ENCODE measurements around the gene RIN1.

The RIN1 gene

DNA sequence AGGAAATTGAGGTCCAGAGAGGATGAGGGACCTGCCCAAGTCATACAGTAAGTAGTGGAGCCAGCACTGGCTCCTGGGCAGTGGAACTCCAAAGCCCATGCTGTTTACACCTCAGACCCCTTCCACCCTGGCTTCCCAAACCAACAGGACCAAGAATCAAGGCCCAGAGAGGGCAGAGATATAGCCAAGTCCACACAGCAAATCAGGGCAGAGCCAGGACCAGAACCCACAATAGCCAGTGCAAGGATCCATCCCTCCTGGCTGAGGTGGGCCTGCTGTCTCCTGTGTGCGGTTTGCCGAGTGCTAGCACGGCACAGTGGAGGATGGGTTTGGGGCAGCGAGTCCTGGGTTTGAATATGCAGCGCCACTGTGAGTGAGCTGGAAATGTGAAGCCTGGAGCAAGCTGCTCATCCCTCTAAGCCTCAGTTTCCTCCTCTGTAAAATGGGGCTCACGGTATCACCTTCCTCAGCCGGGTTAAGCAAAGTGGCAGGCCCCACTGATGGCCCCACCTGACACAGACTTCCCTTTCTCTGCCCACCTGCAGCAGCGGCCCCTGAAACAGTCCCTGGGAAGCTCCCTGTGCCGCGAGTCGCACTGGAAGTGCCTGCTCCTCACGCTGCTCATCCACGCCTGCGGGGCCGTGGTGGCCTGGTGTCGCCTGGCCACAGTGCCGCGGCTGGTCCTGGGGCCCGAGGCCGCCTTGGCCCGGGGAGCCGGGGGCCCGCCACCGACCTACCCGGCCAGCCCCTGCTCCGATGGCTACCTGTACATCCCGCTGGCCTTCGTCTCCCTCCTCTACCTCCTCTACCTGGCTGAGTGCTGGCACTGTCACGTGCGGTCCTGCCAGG is 42.2 kb downstream of the RIN1 start:
- DNase-seq: no peak

DNA sequence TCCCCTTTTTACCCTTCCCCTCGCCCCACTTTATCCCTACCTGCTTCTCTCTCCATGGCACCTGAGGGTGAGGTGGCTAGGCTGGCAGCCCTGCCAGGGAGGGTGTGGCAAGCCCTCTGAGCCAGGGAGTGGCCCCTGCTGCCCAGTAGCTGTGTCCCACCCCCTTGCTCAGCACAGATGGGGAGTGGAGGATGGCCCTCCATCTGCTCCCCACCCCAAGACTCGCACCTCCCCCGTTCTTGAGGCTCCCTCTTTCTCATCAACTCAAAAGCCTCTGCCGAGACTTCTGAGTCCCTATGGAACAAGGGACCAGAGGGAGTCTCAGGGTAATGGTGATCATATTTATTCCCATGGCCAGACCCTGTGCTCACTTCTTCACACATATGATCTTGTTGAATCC is 42.9 kb downstream of the RIN1 start:
- DNase-seq: no peak

DNA sequence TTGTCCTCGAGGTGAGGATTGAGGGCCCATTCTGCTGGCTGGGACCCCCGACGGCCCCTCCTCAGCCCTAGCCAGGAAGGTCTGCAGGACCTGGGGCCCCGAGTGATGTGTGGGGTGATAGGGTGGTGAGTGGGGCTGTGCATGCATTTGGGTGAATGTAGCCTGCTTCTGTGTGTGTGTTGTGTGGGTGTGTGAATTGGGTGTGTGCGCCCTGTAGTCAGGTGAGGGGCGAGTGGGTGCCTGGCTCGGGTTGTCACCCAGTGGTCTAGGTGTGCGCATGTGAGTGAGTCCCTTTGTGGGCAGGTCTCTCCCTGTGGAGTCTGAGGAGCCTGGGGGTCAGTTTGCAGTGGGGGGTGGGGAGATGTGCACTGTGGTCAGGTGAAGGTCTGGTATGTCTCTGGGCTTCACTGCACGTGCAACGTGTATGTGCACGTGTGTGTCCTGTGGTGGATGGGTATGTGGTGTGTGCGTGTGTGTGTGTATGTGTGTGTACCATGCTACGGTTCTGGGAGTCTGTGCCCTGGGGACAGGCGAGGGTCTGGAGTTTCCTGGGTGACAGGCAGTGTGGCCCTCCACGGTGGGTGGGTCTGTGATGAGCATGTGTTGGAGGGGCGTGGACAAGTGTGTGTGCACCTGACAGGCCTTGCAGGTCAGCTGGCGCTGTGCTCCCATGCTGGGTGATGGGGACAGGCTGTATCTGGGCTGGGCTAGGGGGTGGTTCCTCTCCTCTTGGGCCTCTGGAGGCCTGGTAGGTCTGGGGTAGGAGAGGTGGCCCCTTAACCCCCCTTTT is 43.5 kb downstream of the RIN1 start:
- DNase-seq: no peak

DNA sequence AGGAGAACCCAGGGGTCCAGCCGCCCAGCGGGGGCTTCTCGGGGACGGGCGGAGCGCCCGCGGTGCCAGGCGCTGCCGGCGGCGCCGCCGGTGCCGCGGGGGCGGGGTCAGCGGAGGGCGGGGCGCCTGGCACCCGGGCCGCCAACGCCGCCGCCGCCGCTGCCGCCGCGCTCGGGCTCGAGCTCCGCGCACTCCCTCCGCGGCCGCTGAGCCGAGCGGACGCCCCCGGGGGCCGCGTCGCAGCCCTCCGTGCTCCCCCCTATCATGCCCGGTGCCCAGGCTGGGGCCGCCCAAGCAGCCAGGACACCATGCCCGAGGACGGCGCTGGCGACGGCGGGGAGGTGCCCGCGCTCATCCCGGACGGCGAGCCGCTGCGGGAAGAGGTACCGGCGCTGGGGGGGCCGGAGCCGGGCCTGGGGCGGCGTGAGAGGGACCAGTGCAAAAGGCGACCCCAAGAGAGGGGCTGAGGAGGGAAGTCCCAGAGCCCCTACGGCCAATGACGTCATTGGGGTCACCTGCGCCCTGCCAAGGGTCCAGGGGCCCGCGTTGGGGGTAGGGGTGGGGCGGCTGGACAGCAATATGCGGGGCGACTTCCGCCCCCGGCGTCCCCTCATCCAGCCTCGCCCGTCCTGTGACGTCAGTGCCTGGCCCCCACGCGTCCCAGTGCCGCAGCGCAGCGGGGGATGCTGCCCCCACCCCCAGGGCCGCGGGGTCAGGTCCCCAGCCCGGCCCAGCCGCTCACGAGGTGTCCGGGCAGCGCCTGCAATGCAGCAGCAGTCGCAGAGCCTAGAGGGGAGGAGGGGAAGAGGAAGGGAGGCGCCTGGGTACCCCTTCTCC is 44.3 kb downstream of the RIN1 start, which contains the start of gene TMEM151A:
TSS of gene TMEM151A (plus strand) at position 189 of the 837 bp plus-strand sequence. CDS start at position 309, 120 bp downstream.
- peak; percentile 26 for DNase-seq

- DNase-seq: no peak
Measured at GRCh38 chr11:66291303-66291705, 44.9 kb downstream of the RIN1 start.

DNA sequence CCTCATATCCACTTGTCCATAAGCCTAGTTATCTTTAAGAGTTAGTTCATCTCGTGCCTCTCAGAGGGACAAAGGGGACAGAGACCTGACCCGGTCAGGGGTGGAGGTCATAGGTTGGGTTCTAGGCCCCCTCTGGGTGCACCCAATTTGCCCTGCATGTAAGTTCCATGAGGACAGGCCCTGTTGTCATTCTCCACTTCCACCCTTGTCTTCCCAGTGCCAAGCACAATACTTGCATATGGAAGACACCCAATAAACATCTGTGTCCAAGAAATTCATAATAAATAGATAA is 46.0 kb downstream of the RIN1 start:
- DNase-seq: no peak

DNA sequence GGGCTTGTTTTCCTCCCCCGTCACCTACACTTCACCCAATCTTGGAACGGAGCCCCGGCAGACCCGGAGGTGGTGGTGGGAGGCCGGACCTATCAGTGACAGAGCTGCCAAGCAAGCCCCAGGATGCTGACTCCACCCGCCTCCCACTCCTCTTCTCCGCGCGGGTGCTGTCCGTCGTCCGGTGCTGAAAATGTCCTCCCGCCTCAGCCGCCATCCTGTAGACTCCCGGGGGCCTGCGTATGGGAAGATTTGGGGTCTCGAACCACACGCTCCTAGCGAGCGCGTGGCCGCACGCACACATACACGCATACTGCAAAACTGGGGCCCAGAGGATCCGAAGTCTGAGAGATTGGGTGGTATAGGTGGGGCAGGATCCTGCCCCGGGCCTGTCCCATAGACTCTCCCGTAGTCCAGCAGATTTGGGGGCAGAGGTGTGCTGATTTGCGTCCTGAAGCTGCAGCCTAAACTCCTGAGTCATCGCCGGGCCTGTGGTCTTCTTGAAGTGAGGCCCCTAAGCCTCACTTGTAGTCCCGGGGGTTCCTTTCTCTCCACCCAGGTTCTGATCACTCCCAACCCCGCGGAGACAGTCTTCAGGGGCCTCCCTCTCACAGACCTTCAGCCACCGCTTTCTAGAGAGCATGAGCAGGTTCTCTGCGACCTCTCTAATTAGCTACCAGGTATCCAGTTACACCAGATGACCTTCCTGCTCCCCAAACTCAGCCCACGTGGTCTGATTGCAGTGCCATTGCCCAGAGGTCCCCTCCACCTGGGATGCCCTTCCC is 46.5 kb downstream of the RIN1 start:
- no peak for DNase-seq

DNA sequence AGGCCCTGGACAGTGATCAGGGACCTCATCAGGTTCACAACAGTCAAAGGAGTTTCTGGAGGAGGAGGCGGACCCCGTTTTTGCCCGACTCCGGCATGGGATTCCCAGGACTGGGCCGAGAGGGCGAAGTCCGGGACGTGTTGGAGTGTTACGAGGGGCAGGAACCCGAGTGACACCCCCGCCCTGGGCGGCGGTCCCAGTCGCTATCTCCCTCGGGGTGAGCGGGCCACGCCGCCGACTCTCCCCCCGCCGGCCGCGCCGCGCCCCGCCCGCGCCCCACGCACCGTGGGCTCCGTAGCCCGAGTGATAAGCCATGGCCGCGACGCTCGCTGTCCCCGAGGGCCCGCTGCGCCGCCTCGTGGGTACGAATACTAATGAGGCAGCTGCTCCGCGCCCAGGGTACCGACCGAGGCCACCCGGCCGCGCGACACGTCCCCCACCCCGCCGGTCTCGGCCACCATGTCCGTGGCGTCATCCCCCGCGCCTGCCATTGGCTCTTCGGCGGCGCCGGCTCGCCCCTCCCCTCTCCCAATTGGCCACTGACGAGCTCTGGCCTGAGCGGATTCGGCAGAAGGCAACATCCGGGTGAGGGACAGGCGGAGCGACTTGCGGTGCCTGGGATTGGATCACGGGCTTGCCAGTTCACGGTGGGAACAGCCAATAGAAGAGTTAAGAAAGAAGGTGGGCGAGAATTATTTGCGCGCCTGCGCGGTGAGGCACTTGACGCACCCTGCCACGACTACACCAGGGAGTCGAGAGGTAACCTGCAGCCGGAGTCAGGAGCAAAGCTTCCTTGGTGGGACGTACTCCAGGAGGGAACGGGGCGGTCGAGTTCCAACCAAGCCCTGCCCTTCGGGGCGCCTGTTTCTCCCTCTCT is 47.3 kb downstream of the RIN1 start, which contains the start of gene YIF1A:
TSS of gene YIF1A (minus strand) at position 473 of the 877 bp plus-strand sequence. CDS start at position 315, 158 bp downstream.
- DNase-seq: peak; percentile 100

DNA sequence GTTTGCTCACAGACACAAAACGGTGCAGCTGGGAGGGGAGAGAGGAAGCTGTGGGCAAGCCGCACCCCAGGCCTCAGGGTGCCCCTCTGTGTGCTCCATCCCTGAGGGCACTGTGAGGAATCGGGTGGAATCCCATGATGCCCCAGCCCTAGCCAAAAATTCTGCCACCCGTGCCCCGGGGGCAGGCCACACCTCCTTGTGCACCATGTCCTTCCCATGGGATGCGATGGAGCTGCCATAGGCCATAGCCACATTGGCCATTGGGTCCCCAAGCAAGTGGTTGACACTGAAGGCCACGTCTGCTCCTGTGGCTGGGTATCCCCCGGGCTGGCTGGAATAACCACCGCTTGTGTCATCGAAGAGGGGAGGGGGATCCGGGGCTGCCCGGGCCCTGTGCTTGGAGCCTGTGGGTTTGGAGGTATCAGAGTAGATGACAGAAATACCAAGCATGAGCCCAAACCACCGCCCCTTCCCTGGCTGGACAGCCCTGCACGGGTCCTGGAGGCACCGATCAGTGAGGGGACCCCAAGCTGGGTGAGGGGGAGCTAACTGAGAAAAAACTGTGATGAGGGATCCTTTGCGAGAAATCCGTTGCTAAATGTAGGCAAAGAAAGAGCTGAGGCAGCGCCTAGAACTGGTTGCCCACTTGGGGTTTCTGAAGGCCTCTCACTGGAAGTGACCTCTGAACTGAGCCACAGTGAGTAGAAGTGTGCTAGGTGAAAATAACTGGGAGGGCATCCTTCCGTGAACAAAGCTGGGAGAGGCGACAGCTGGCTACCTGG is 48.2 kb downstream of the RIN1 start:
- DNase-seq: no peak

DNA sequence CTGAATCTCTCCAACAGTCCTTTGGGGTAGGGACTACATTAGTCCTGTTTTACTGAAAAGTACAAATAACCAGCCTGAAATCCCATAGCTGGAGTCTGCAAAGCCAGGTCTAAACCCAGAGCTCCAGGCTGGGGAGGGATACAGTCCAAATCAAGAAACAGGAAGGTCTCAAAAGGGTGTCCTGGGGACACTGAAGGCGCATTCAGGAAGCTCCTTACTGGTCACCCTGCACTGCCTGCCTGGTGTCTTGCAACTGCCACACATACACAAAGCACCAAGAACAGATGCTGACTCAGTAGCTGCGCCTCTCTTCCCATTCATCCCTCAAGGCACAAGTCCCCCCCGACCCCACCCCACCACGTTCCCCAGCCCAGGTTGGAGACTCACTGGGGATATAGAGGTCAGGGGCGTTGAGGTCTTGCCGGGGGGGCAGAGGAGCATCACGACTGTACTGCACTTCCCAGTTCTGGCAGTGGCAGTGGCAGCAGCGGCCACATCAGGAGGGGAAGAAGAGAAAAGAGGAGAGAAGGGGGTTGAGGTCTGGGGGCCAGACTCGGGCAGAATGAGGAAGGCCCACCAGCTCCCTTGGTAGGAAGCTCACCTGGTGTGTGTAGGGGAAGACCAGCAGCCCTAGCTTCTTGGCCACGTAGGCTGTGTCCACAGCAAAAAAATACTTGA is 48.9 kb downstream of the RIN1 start:
- DNase-seq: no peak

- DNase-seq: no peak
Measured at GRCh38 chr11:66286699-66287098, 49.5 kb downstream of the RIN1 start.

GRCh38 chr11:66285250-66285947 is 50.8 kb downstream of the RIN1 start:
- no peak for DNase-seq

DNA sequence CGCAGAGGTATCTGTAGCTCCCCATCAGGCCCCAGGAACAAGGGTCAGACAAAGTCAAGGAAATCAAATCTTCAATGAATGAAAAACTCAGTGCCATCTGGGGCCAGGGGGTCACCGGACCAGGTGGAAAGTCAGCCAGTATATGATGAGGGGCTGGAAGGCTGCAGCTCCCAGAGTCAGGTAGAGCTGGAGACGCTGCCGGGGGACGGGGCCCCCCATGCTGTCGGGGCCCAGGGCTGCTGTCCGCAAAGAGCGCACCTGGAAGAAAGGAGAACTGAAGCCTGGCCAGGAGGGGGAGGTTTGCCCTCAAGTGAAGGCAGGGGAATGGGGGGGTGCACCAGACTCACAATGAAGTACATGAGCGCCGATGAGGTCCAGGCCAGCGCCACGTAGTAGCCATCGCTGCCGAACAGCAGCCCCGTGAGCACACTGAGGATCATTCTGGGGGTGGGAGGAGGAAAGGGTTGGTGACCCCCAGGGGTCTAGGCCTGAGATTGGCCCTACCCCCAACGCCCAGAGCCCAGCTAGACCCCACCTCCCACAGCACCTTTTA is 51.6 kb downstream of the RIN1 start:
- no peak for DNase-seq

DNA sequence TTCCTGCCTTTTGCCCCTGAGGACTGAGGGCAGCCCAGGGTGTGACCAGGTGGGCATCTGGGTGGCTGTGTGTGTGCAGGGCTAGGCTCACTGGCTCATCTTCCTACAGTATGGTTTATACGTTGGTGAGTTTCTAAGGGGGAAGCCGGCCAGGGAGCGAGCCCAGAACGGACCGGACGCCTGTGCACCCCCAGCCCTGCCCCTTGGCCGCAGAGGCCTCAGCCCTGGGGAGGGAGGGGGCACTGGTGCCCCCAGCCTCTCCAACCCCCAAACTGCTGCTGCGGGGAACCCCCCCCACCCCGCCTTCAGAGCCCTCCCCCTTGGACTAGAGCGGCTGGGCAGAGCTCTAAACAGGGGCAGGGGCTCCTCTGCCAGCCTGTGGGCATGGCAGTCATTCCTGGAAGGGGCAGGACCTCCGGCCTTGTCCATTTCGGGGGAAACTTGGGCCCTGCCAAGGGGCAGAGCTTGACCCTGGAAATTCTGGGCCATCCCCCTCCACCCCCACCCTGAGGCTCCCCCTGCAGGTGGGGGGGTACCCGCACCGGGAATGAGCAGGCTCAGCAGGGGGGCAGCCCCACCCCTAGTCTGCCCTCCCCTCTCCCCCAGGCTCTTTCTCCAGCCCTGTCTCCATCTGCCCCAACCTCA is 52.7 kb downstream of the RIN1 start:
- DNase-seq: no peak

- DNase-seq: peak; percentile 98
Measured at GRCh38 chr11:66282468-66283455, 53.5 kb downstream of the RIN1 start.
